SIG-M5 treated with dmso at 0.1 percent for 504 hours (cell line): ENCODE results near the gene WASF1.
A peak's percentile ranks its signal among the peaks of the same experiment; 100 is the strongest.
"Not testable (repeated sequence)": the region's sequence is repeated elsewhere in the genome, so short reads cannot be mapped to it uniquely, and the experiment has no call there.

Experiments
- DNase-seq: peaks from one replicate; lab custom pipeline; 2025; ENCODE audit not compliant: unreplicated experiment; lab: John Stamatoyannopoulos, UW

WASF1 gene

DNA sequence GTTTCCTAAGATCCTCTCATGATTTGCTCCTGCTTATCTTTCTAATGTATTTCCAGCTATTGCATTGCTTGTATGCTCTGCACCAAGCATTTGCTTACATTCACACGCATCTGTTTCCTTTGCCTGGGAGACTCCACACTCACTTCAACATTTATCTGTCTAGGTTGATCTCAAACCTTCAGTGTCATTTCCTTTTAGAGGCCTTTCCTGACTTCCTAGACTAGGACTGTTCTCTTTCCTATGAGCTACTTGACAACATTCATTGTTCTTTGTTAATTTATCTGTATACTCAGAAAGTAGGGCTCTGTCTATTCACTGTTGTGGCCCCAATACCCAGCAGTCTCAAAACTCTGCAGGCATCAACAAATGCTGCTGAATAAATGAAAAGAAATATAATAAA is 84.4 kb downstream of the WASF1 start:
- no peak for DNase-seq

DNA sequence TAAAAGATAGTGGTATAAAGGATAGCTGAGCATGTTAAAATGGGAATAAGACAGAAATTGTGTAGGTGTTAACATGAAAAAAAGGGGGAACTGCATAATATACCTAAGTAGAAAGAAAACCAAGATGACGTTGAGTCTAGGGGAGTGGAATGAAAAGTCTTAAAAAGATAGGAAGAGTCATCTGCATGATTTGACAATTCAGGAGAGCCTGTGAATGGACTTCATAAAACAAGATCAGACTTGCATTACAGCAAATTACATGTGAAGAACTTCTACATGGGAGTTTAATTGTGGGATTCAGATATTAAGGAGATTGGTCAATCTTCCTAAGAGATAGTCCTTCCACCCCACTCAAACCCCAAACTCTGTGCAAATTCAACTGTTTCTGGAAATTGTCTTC is 85.5 kb downstream of the WASF1 start:
- DNase-seq: no peak

- no peak for DNase-seq
Measured at GRCh38 chr6:110090876-110091275, 88.6 kb downstream of the WASF1 start.

DNA sequence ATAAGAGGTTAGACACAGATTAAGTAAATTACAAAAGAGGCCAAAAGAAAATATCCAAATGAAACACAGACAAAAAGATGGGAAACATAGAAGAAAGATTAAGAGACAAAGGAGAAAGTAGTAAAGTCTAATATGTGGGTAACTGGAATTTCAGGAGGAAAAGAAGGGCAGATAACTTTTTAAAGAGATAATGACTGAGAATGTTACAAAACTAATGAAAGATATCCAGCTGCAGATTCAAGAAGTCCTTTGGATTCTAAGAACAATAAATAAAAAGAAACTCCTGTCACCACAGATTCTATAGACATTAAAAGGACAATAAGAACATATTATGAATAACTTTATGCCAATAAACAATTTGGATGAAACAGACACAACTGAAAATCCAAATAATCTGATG is 90.1 kb downstream of the WASF1 start:
- DNase-seq: no peak

DNA sequence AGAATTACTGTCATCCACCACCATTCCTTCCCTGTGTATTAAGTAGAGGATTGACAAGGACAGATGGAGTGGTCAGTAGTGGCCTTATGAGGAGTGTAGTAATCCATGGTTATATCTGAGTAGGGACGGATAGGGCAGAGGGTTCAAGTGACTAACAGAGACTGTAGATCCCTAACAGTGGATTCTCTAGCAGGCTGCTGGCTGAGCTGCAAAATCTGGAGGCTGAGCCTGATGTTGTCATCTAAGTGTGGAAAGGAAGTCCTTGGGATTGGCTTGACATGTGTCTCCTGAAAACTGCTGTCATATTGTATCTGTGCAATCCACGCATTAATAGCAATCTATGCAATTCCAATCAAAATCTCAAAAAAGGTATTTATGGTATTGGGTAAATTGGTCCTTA is 94.2 kb downstream of the WASF1 start:
- DNase-seq: no peak

- no peak for DNase-seq
Measured at GRCh38 chr6:110083875-110084585, 95.4 kb downstream of the WASF1 start.

- no peak for DNase-seq
Measured at GRCh38 chr6:110075406-110075805, 104.1 kb downstream of the WASF1 start.

DNA sequence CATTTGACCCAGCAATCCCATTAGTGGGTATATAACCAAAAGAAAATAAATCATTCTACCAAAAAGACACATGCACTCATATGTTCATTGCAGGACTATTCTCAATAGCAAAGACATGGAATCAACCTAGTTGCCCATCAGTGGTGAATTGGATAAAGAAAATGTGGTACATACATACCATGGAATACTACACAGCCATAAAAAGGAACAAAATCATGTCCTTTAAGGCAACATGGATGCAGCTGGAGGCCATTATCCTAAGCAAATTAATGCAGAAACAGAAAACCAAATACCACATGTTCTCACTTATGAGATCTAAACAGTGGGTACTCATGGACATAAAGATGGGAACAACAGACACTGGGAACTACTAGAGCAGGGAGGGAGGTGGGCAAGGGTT is 106.0 kb downstream of the WASF1 start:
- DNase-seq: not testable (repeated sequence)

DNA sequence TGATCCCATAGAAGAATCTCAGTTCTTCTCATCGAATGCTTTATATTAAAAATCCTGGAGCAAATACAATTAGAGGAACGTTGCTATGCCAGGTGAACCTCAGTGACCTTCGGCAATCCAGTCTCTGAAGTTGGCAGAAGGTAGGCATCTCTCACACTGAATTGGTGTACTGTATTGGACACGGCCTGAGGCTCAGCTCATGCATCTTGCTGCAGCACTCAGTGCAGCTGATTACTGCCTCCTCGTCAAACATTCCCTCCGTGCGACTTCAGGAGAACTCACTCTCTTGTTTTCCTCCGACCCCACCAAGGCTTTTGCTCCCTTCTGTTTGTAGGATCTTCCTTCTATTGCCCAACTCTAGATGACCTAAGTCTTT is 110.9 kb downstream of the WASF1 start:
- DNase-seq: no peak

DNA sequence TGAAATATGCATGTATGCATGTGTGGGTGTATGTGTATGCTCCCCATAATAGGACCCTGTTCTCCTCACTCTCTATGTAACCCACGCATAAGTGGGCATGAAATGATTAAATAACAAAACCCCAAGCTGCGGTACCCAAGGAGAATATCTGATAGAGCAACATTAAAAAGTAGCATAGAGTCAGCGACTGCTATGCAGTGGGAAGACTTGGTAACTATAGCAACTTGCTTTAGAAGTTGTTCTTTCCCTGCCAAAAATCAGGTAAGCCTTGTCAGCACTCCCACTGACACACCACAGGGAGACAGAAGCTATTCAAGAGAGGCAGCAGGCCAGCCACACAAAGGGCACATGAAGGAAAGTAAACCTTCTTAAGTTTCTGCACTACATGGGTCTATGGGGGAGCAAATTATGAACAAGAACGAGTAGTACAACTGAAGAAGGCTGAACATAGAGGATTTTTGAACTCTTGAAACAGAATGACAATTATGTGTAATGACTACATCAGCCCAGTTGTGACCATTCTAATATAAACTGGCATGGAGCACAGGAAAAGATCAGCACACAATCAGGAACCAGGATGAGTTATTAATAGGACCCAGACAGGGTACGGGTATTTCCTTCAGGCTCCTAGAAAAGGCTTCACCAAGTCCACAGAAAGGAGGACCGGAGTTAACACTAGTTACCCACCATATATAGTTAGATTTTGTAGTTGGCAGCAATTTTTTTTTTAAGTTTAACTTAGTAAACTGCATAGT is 111.5 kb downstream of the WASF1 start:
- DNase-seq: no peak

DNA sequence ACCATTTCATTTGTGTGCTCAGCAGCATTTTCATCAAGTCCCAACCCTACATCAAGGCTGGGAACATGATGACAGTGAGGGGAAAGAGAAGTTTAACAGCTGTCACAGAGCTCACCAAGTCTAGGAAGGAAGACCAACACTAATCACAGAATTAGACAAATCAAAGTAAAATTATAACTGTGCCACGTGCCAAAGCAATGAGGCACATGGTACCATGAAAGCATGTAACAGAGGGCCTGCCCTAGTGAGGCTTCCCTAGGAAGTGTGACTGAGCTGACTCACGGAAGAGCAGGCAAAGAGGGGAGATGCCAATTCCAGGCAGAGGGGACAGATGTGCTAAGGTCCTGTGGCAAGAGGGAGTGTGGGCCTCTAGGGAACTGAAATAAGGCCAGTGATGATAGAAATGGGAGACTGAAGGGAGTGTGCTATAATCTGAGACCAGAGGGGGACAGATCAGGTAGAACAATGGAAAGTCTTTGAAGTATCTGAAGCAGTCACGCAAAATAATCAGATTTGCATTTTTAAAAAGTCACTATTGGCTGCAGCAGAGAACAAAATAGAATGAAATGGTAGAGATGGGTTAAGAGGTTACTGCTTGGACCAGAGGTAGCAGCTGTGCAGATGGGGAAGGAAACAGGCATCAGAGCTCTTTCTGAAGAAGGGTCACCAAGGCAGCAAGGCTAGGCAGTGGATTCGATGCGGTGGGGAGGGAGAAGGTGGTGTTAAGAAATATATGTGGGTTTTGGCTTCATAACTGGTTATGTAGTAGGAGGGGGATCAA is 114.5 kb downstream of the WASF1 start:
- DNase-seq: peak; percentile 14

GRCh38 chr6:110063594-110064263 is 115.7 kb downstream of the WASF1 start:
- peak; percentile 23 for DNase-seq

DNA sequence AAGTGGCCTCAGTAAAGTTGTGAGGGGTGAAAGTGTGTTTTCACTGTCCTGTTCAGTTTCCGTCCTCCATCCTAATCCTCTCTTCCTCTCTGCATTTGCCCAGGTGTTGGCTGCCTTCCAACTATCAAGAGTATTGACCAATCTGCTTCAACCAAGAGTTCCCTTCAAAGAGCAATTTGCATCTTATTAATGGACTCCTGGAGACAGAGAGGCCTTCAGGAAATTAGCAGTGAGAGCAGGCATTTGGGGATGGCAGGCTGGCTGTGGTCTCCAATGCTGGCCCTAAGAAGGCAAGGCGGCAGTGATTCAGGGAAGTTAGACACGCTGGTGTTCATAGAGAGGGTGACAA is 124.1 kb downstream of the WASF1 start:
- no peak for DNase-seq

DNA sequence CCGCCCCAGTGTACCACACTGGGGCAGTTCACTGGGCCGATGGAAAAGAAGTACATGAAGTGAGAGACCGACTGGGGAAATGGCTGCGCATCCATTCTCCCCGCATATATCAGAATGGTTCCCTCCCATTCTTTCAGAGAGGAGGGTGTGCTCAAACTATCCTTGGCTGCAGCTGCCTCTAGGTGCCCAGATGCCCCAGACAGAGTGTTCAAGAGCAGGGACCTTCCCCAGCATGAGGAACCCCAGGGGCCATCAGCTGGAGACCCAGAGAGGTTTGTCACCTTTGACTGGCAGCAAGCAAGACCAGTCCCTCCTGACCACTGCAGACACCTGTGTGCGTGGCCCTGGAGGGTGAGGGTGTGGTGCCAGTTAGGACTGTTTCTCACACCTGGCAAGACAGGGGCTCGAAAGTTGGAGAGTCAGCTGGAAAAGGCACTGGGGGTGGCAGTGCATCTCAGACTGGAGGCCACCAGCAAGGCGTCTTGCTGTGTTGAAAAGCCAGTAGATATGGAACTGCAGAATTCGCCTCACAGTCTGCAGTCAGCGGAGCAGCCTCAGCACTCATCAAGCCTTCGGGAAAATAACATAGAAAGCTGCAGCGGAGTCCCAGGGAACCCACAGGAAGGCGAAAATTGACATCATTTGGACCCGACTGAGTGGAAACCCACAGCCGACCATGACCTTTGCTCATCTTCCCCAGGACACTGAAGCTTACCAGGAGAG is 124.6 kb downstream of the WASF1 start:
- DNase-seq: no peak

- peak; percentile 42 for DNase-seq
Measured at GRCh38 chr6:110053395-110054240, 125.9 kb downstream of the WASF1 start.

- DNase-seq: no peak
Measured at GRCh38 chr6:110050440-110050813, 129.0 kb downstream of the WASF1 start.
